GM06990 (cell line): ENCODE measurements around the gene SAMD8.

Source experiments
- DNase-seq: peaks from one replicate; pipeline ENCODE4 v3.0.0-alpha.2; 2011; ENCODE audit not compliant: insufficient read length; ENCODE audit errors: extremely low read depth
- H3K27me3 ChIP-seq: replicated peaks from 2 replicates; pipeline ENCODE4 v1.6.0; 2011; ENCODE audit warnings: low read length; ENCODE audit not compliant: control insufficient read depth, insufficient read depth
- H3K36me3 ChIP-seq: 2 replicates; pipeline ENCODE4 v1.5.1; 2011; ENCODE audit warnings: low read length; ENCODE audit not compliant: control insufficient read depth, insufficient read depth
- H3K4me3 ChIP-seq: replicated peaks from 2 replicates; pipeline ENCODE4 v1.5.1; 2011; ENCODE audit warnings: low read depth, mild to moderate bottlenecking, control low read depth, low read length
- TF ChIP-seq, protein P1 (sequence below): IDR thresholded peaks from 2 replicates; pipeline ENCODE4 v1.5.1; 2011; ENCODE audit warnings: low read length, control low read depth, mild to moderate bottlenecking, inconsistent platforms; ENCODE audit not compliant: insufficient read depth, poor library complexity, severe bottlenecking

The SAMD8 gene

GRCh38 chr10:75170215-75170614, 58.8 kb downstream of the SAMD8 start:
- TF ChIP-seq, protein P1, sequence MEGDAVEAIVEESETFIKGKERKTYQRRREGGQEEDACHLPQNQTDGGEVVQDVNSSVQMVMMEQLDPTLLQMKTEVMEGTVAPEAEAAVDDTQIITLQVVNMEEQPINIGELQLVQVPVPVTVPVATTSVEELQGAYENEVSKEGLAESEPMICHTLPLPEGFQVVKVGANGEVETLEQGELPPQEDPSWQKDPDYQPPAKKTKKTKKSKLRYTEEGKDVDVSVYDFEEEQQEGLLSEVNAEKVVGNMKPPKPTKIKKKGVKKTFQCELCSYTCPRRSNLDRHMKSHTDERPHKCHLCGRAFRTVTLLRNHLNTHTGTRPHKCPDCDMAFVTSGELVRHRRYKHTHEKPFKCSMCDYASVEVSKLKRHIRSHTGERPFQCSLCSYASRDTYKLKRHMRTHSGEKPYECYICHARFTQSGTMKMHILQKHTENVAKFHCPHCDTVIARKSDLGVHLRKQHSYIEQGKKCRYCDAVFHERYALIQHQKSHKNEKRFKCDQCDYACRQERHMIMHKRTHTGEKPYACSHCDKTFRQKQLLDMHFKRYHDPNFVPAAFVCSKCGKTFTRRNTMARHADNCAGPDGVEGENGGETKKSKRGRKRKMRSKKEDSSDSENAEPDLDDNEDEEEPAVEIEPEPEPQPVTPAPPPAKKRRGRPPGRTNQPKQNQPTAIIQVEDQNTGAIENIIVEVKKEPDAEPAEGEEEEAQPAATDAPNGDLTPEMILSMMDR: no peak
- Histone ChIP-seq H3K36me3 (peaks cover 4% of the 10 kb centered on the region), H3K4me3 (no peak overlapping the region), H3K27me3 (no peaks in the 10 kb centered on the region)
- no peak for DNase-seq

DNA sequence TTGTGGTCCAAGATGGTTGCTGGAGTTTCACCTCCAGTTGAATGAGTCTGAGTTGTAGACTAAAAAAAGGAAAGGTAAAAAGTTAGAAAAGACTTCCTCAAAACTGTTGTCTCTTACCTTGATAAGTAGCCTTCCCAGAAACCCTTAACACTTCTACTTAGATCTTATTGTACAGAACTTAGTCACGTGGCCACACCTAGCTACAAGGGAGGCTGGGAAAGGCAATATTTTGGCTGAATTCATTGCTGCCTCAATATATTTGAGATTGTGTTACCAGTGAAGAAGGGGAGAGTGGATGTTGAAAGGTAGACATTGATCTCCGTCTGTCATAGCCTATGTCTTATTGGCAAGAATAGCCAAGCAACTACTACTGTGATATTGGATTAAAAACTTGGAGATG, 63.6 kb downstream of the SAMD8 start:
- TF ChIP-seq, protein P1: no peak
- no peak for DNase-seq
- Histone ChIP-seq H3K36me3 (peaks cover 6% of the 10 kb centered on the region), H3K27me3 (no peaks in the 10 kb centered on the region), H3K4me3 (no peak overlapping the region)

GRCh38 chr10:75176046-75176445, 64.6 kb downstream of the SAMD8 start:
- Histone ChIP-seq H3K36me3 (peaks cover 6% of the 10 kb centered on the region), H3K4me3 (no peak overlapping the region), H3K27me3 (no peaks in the 10 kb centered on the region)
- TF ChIP-seq, protein P1: no peak
- DNase-seq: no peak

- Histone ChIP-seq H3K36me3 (peaks cover 6% of the 10 kb centered on the region), H3K27me3 (no peaks in the 10 kb centered on the region), H3K4me3 (no peak overlapping the region)
- TF ChIP-seq, protein P1: no peak
- DNase-seq: no peak
Observed at GRCh38 chr10:75176736-75177135, 65.3 kb downstream of the SAMD8 start.

DNA sequence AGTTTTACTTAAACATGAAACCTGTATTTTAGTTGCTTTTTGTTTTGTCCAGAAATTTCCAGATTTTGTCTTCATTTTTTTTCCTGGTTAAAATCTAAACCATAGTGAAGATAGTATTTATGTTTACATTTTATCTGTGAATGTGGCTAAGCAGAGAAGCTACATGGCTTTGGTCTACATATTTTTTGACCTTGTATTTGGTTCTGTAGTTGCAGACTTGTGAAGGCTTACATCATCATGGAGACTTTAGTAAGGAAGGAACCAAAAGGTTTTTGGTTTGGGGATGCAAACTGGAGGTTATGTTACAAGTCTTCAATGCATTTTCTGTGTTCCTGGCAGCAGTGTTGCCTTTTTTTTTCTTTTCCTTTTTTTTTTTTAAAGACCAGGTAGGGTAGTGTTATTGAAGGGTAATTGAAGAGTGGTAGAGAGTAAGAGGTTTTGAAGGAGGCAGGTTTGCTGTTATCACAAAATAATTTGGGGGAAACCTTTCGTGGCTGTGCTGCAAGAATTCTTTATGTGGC, 68.3 kb downstream of the SAMD8 start:
- peaks cover 6% of the 10 kb centered on the region for H3K36me3 ChIP-seq

More for the DNA sequence above, 68.3 kb downstream of the SAMD8 start:
- DNase-seq: no peak
- Histone ChIP-seq H3K4me3 (no peak overlapping the region), H3K27me3 (no peaks in the 10 kb centered on the region)
- TF ChIP-seq, protein P1: no peak
